Memory B cell (primary cell): ENCODE data around the gene PRPSAP1.
A peak's percentile ranks its signal among the peaks of the same experiment; 100 is the strongest.

Source experiments
- ATAC-seq: fragments of 150-1000 bp; cut with Tn5 transposase; 2 replicates; pipeline ENCODE4 v1.10.0; 2021; ENCODE audit warnings: low read depth, mild to moderate bottlenecking, moderate library complexity
- DNase-seq, 2 donors: peaks; one replicate each; pipeline ENCODE4 v3.0.0; 2022; ENCODE audit warnings: low spot score in 2 of 2
- H3K27ac Mint-ChIP-seq: one replicate; pipeline ENCODE4 v1.8.0; 2022; ENCODE audit warnings: mild to moderate bottlenecking, moderate library complexity, mixed read lengths
- H3K27me3 Mint-ChIP-seq: one replicate; pipeline ENCODE4 v1.8.0; 2022; ENCODE audit warnings: mixed read lengths
- H3K36me3 Mint-ChIP-seq: one replicate; pipeline ENCODE4 v1.8.0; 2022; ENCODE audit warnings: mild to moderate bottlenecking, mixed read lengths
- H3K4me1 Mint-ChIP-seq: one replicate; pipeline ENCODE4 v1.8.0; 2022; ENCODE audit warnings: mixed read lengths
- H3K4me3 Mint-ChIP-seq: one replicate; pipeline ENCODE4 v1.8.0; 2022; ENCODE audit warnings: mild to moderate bottlenecking, moderate library complexity, mixed read lengths
- H3K9me3 Mint-ChIP-seq: one replicate; pipeline ENCODE4 v1.8.0; 2022; ENCODE audit warnings: mixed read lengths

Gene PRPSAP1

GRCh38 chr17:76353599-76354316, at the start of gene PRPSAP1:
Gene PRPSAP1 (minus strand): TSS chr17:76353916. CDS start chr17:76353703, 213 bp downstream.
- Mint-ChIP-seq H3K4me1 (peaks cover 17% of the 10 kb centered on the region), H3K9me3 (no peaks in the 10 kb centered on the region), H3K27me3 (no peaks in the 10 kb centered on the region), H3K4me3 (peak within 1 kb of the TSS; percentile 94), H3K36me3 (no peaks in the 10 kb centered on the region), H3K27ac (peak within 1 kb of the TSS; percentile 88)
- ATAC-seq, result peak; percentile 92
- peak; percentile 83 to 92 for DNase-seq

GRCh38 chr17:76402711-76403110, 49.0 kb upstream of the PRPSAP1 start:
- no peak for ATAC-seq
- H3K36me3 Mint-ChIP-seq, result peaks cover 43% of the 10 kb centered on the region
- H3K4me1 Mint-ChIP-seq, result peaks cover 33% of the 10 kb centered on the region
- no peak overlapping the region for H3K4me3 Mint-ChIP-seq
- no peak for DNase-seq
- no peaks in the 10 kb centered on the region for H3K9me3 Mint-ChIP-seq
- no peaks in the 10 kb centered on the region for H3K27me3 Mint-ChIP-seq
- no peak overlapping the region for H3K27ac Mint-ChIP-seq

GRCh38 chr17:76399175-76400172, 45.8 kb upstream of the PRPSAP1 start:
- Mint-ChIP-seq H3K4me1 (peaks cover 11% of the 10 kb centered on the region), H3K9me3 (no peaks in the 10 kb centered on the region), H3K4me3 (no peak overlapping the region), H3K27me3 (no peaks in the 10 kb centered on the region), H3K27ac (no peak overlapping the region), H3K36me3 (peaks cover 44% of the 10 kb centered on the region)
- no peak for ATAC-seq
- DNase-seq, result no peak

GRCh38 chr17:76398523-76399174, 44.9 kb upstream of the PRPSAP1 start:
- DNase-seq (no peak), ATAC-seq (peak; percentile 17)
- Mint-ChIP-seq H3K27me3 (no peaks in the 10 kb centered on the region), H3K4me3 (no peak overlapping the region), H3K4me1 (peaks cover 8% of the 10 kb centered on the region), H3K27ac (no peak overlapping the region), H3K36me3 (peaks cover 40% of the 10 kb centered on the region), H3K9me3 (no peaks in the 10 kb centered on the region)

GRCh38 chr17:76397687-76398522, 44.2 kb upstream of the PRPSAP1 start:
- peak; percentile 79 to 88 for DNase-seq
- Mint-ChIP-seq H3K36me3 (peaks cover 39% of the 10 kb centered on the region), H3K27ac (no peak overlapping the region), H3K27me3 (no peaks in the 10 kb centered on the region), H3K4me1 (peaks cover 7% of the 10 kb centered on the region), H3K9me3 (no peaks in the 10 kb centered on the region), H3K4me3 (no peak overlapping the region)
- peak; percentile 85 for ATAC-seq

- no peaks in the 10 kb centered on the region for H3K9me3 Mint-ChIP-seq
- H3K27me3 Mint-ChIP-seq, result no peaks in the 10 kb centered on the region
- DNase-seq (no peak), ATAC-seq (no peak)
- no peak overlapping the region for H3K27ac Mint-ChIP-seq
- peaks cover 6% of the 10 kb centered on the region for H3K4me1 Mint-ChIP-seq
- peaks cover 34% of the 10 kb centered on the region for H3K36me3 Mint-ChIP-seq
- no peak overlapping the region for H3K4me3 Mint-ChIP-seq
Observed at GRCh38 chr17:76397184-76397583, 43.5 kb upstream of the PRPSAP1 start.

- ATAC-seq (no peak), DNase-seq (no peak)
- H3K9me3 Mint-ChIP-seq, result no peaks in the 10 kb centered on the region
- peaks cover 32% of the 10 kb centered on the region for H3K36me3 Mint-ChIP-seq
- H3K4me3 Mint-ChIP-seq, result no peak overlapping the region
- H3K27me3 Mint-ChIP-seq, result no peaks in the 10 kb centered on the region
- peaks cover 4% of the 10 kb centered on the region for H3K4me1 Mint-ChIP-seq
- no peak overlapping the region for H3K27ac Mint-ChIP-seq
Observed at GRCh38 chr17:76395980-76396379, 42.3 kb upstream of the PRPSAP1 start.

- Mint-ChIP-seq H3K4me3 (no peak overlapping the region), H3K9me3 (no peaks in the 10 kb centered on the region), H3K27ac (no peak overlapping the region), H3K36me3 (peaks cover 23% of the 10 kb centered on the region), H3K27me3 (no peaks in the 10 kb centered on the region), H3K4me1 (peaks cover 2% of the 10 kb centered on the region)
- DNase-seq (no peak), ATAC-seq (no peak)
Observed at GRCh38 chr17:76394166-76394565, 40.5 kb upstream of the PRPSAP1 start.

GRCh38 chr17:76391200-76391715, 37.5 kb upstream of the PRPSAP1 start:
- no peak for ATAC-seq
- no peak overlapping the region for H3K4me3 Mint-ChIP-seq
- no peak overlapping the region for H3K27ac Mint-ChIP-seq
- no peak for DNase-seq
- no peaks in the 10 kb centered on the region for H3K9me3 Mint-ChIP-seq
- H3K36me3 Mint-ChIP-seq, result peaks cover 15% of the 10 kb centered on the region
- peaks cover 5% of the 10 kb centered on the region for H3K4me1 Mint-ChIP-seq
- no peaks in the 10 kb centered on the region for H3K27me3 Mint-ChIP-seq

GRCh38 chr17:76390003-76390421, 36.3 kb upstream of the PRPSAP1 start:
- H3K36me3 Mint-ChIP-seq, result peaks cover 15% of the 10 kb centered on the region
- peaks cover 5% of the 10 kb centered on the region for H3K4me1 Mint-ChIP-seq
- H3K4me3 Mint-ChIP-seq, result no peak overlapping the region
- ATAC-seq, result no peak
- DNase-seq, result no peak
- H3K27ac Mint-ChIP-seq, result no peak overlapping the region
- no peaks in the 10 kb centered on the region for H3K9me3 Mint-ChIP-seq
- H3K27me3 Mint-ChIP-seq, result no peaks in the 10 kb centered on the region

- no peaks in the 10 kb centered on the region for H3K27me3 Mint-ChIP-seq
- ATAC-seq, result no peak
- H3K27ac Mint-ChIP-seq, result no peak overlapping the region
- no peak overlapping the region for H3K4me3 Mint-ChIP-seq
- H3K4me1 Mint-ChIP-seq, result peaks cover 5% of the 10 kb centered on the region
- no peak for DNase-seq
- H3K36me3 Mint-ChIP-seq, result peaks cover 14% of the 10 kb centered on the region
- no peaks in the 10 kb centered on the region for H3K9me3 Mint-ChIP-seq
Observed at GRCh38 chr17:76388966-76389888, 35.5 kb upstream of the PRPSAP1 start.

GRCh38 chr17:76386966-76387765, 33.5 kb upstream of the PRPSAP1 start:
- no peaks in the 10 kb centered on the region for H3K9me3 Mint-ChIP-seq
- H3K27me3 Mint-ChIP-seq, result no peaks in the 10 kb centered on the region
- H3K36me3 Mint-ChIP-seq, result peaks cover 10% of the 10 kb centered on the region
- H3K4me3 Mint-ChIP-seq, result no peak overlapping the region
- H3K27ac Mint-ChIP-seq, result no peak overlapping the region
- DNase-seq, result no peak
- ATAC-seq, result no peak
- H3K4me1 Mint-ChIP-seq, result peaks cover 12% of the 10 kb centered on the region
